ENCODE measurements around the gene HBM. TPM values are rescaled to one million over a fixed set of nuclear protein-coding genes. Genes with fewer than 3 reads are reported as not detected.
"Not testable (repeated sequence)": the region's sequence is repeated elsewhere in the genome, so short reads cannot be mapped to it uniquely, and the experiment has no call there.

Gene HBM
- polyA plus RNA-seq, 1 donor: 11.9 TPM

- Histone ChIP-seq H3K36me3 (ENCODE audit: control insufficient read depth, insufficient read depth, low read length) (no peaks in the 10 kb centered on the region), H3K9me3 (ENCODE audit: control insufficient read depth, low read depth, low read length) (peaks cover 10% of the 10 kb centered on the region), H3K27ac (ENCODE audit: low read length) (no peak overlapping the region), H3K4me3 (ENCODE audit: low read length) (no peak overlapping the region), H3K4me1 (ENCODE audit: control insufficient read depth, insufficient read depth, low read length) (peaks cover 7% of the 10 kb centered on the region), H3K27me3 (ENCODE audit: control insufficient read depth, insufficient read depth, low read length) (peaks cover 73% of the 10 kb centered on the region)
- no peak for DNase-seq
- WGBS (ENCODE audit: insufficient coverage, low lambda C conversion rate): no CpG with 5 or more reads among the region's 11 CpGs
Observed at GRCh38 chr16:167122-167690, 1.4 kb downstream of the HBM start.

GRCh38 chr16:168424-168823, 2.6 kb downstream of the HBM start:
- Histone ChIP-seq H3K4me1 (ENCODE audit: control insufficient read depth, insufficient read depth, low read length) (peaks cover 7% of the 10 kb centered on the region), H3K27ac (ENCODE audit: low read length) (no peak overlapping the region), H3K27me3 (ENCODE audit: control insufficient read depth, insufficient read depth, low read length) (peaks cover 68% of the 10 kb centered on the region), H3K4me3 (ENCODE audit: low read length) (no peak overlapping the region), H3K36me3 (ENCODE audit: control insufficient read depth, insufficient read depth, low read length) (no peaks in the 10 kb centered on the region), H3K9me3 (ENCODE audit: control insufficient read depth, low read depth, low read length) (peaks cover 10% of the 10 kb centered on the region)
- WGBS (ENCODE audit: insufficient coverage, low lambda C conversion rate): no CpG with 5 or more reads among the region's 6 CpGs
- DNase-seq: no peak

GRCh38 chr16:169014-169413, 3.2 kb downstream of the HBM start:
- Histone ChIP-seq H3K27me3 (ENCODE audit: control insufficient read depth, insufficient read depth, low read length) (peaks cover 69% of the 10 kb centered on the region), H3K4me3 (ENCODE audit: low read length) (no peak overlapping the region), H3K36me3 (ENCODE audit: control insufficient read depth, insufficient read depth, low read length) (no peaks in the 10 kb centered on the region), H3K4me1 (ENCODE audit: control insufficient read depth, insufficient read depth, low read length) (peaks cover 7% of the 10 kb centered on the region), H3K9me3 (ENCODE audit: control insufficient read depth, low read depth, low read length) (peaks cover 10% of the 10 kb centered on the region), H3K27ac (ENCODE audit: low read length) (no peak overlapping the region)
- no CpG with 5 or more reads among the region's 3 CpGs for WGBS (ENCODE audit: insufficient coverage, low lambda C conversion rate)
- no peak for DNase-seq

- H3K4me3 ChIP-seq (ENCODE audit: low read length); DNase-seq; H3K36me3 ChIP-seq (ENCODE audit: control insufficient read depth, insufficient read depth, low read length); H3K9me3 ChIP-seq (ENCODE audit: control insufficient read depth, low read depth, low read length); H3K27ac ChIP-seq (ENCODE audit: low read length); H3K4me1 ChIP-seq (ENCODE audit: control insufficient read depth, insufficient read depth, low read length): not testable (repeated sequence)
- H3K27me3 ChIP-seq (ENCODE audit: control insufficient read depth, insufficient read depth, low read length): peaks cover 76% of the 10 kb centered on the region
- no CpG with 5 or more reads among the region's 5 CpGs for WGBS (ENCODE audit: insufficient coverage, low lambda C conversion rate)
Observed at GRCh38 chr16:170088-170507, 4.3 kb downstream of the HBM start.

GRCh38 chr16:170788-171187, 5.0 kb downstream of the HBM start:
- no peaks in the 10 kb centered on the region for H3K36me3 ChIP-seq (ENCODE audit: control insufficient read depth, insufficient read depth, low read length)
- 86% methylated on average over 1 of the region's 1 CpG for WGBS (ENCODE audit: insufficient coverage, low lambda C conversion rate)
- H3K9me3 ChIP-seq (ENCODE audit: control insufficient read depth, low read depth, low read length): peaks cover 4% of the 10 kb centered on the region
- H3K4me1 ChIP-seq (ENCODE audit: control insufficient read depth, insufficient read depth, low read length): no peaks in the 10 kb centered on the region
- no peak overlapping the region for H3K27ac ChIP-seq (ENCODE audit: low read length)
- DNase-seq: no peak
- H3K27me3 ChIP-seq (ENCODE audit: control insufficient read depth, insufficient read depth, low read length): peaks cover 75% of the 10 kb centered on the region
- no peak overlapping the region for H3K4me3 ChIP-seq (ENCODE audit: low read length)

- H3K4me1 ChIP-seq (ENCODE audit: control insufficient read depth, insufficient read depth, low read length); H3K4me3 ChIP-seq (ENCODE audit: low read length); H3K9me3 ChIP-seq (ENCODE audit: control insufficient read depth, low read depth, low read length); H3K27ac ChIP-seq (ENCODE audit: low read length); DNase-seq; H3K36me3 ChIP-seq (ENCODE audit: control insufficient read depth, insufficient read depth, low read length): not testable (repeated sequence)
- WGBS (ENCODE audit: insufficient coverage, low lambda C conversion rate): no CpG with 5 or more reads among the region's 74 CpGs
- peaks cover 68% of the 10 kb centered on the region for H3K27me3 ChIP-seq (ENCODE audit: control insufficient read depth, insufficient read depth, low read length)
Observed at GRCh38 chr16:172374-172941, 6.7 kb downstream of the HBM start, which contains the start of gene HBA2. HBA2 (plus strand) TSS chr16:172876; CDS start chr16:172913, 37 bp downstream.

- peaks cover 68% of the 10 kb centered on the region for H3K27me3 ChIP-seq (ENCODE audit: control insufficient read depth, insufficient read depth, low read length)
- H3K4me3 ChIP-seq (ENCODE audit: low read length); H3K36me3 ChIP-seq (ENCODE audit: control insufficient read depth, insufficient read depth, low read length); DNase-seq; H3K9me3 ChIP-seq (ENCODE audit: control insufficient read depth, low read depth, low read length); H3K27ac ChIP-seq (ENCODE audit: low read length); H3K4me1 ChIP-seq (ENCODE audit: control insufficient read depth, insufficient read depth, low read length): not testable (repeated sequence)
- WGBS (ENCODE audit: insufficient coverage, low lambda C conversion rate): no CpG with 5 or more reads among the region's 44 CpGs
Observed at GRCh38 chr16:173211-173854, 7.6 kb downstream of the HBM start.

- WGBS (ENCODE audit: insufficient coverage, low lambda C conversion rate): no CpG with 5 or more reads among the region's 13 CpGs
- not testable (repeated sequence) for DNase-seq; H3K27ac ChIP-seq (ENCODE audit: low read length); H3K4me3 ChIP-seq (ENCODE audit: low read length); H3K36me3 ChIP-seq (ENCODE audit: control insufficient read depth, insufficient read depth, low read length); H3K4me1 ChIP-seq (ENCODE audit: control insufficient read depth, insufficient read depth, low read length); H3K9me3 ChIP-seq (ENCODE audit: control insufficient read depth, low read depth, low read length)
- H3K27me3 ChIP-seq (ENCODE audit: control insufficient read depth, insufficient read depth, low read length): peaks cover 68% of the 10 kb centered on the region
Observed at GRCh38 chr16:173928-174769, 8.4 kb downstream of the HBM start.

- no peaks in the 10 kb centered on the region for H3K9me3 ChIP-seq (ENCODE audit: control insufficient read depth, low read depth, low read length)
- 80% methylated on average over 1 of the region's 8 CpGs for WGBS (ENCODE audit: insufficient coverage, low lambda C conversion rate)
- H3K27ac ChIP-seq (ENCODE audit: low read length): no peak overlapping the region
- no peak for DNase-seq
- no peaks in the 10 kb centered on the region for H3K36me3 ChIP-seq (ENCODE audit: control insufficient read depth, insufficient read depth, low read length)
- no peak overlapping the region for H3K4me3 ChIP-seq (ENCODE audit: low read length)
- H3K27me3 ChIP-seq (ENCODE audit: control insufficient read depth, insufficient read depth, low read length): peaks cover 72% of the 10 kb centered on the region
- no peaks in the 10 kb centered on the region for H3K4me1 ChIP-seq (ENCODE audit: control insufficient read depth, insufficient read depth, low read length)
Observed at GRCh38 chr16:175011-175949, 9.5 kb downstream of the HBM start.
